Measurements from ENCODE around the gene CRACR2A. TPM values are rescaled to one million over a fixed set of nuclear protein-coding genes. Genes with fewer than 3 reads are reported as not detected.

CRACR2A gene
- total and polyA plus RNA-seq, 9 of the 15 experiments (the other 6 are each of a cell fraction or from before 2014, with no cell fraction given): 2.1 to 15.1 (median 10.4) TPM

DNA sequence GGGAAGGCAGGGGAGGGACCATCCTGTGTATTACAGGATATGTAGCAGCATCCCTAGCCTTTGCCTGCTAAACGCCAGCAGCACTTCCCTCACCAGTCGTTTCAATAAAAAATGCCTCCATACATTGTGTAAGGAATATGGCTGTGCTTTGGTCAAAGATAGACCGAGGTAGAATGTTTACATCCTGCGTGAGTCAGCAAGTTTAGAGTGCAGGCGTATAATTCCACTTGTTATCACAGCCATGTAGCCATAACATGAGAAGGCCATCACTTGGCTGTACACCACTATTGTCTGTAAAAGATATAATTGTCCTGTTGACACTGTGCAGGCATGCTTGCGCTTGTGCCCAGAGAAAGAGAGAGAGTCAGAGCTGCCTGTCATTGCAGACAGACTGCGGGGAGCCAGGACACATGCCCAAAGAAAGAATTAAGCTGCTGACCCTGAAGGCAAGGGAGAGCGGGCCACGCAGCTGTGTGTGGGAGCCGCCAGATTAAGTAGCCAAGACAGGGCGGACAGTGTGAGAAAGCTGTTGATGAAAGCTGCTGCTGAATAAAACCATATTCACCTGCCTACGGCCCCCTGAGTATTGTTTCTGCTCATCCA, 68.4 kb downstream of the CRACR2A start (continued):
- TF ChIP-seq ADNP (tag; IDR thresholded peaks at IDR 0.05): no peak
- peak; percentile 64; the same call in 1 of the 2 replicates for TF ChIP-seq IFI16 (CRISPR knock-in tag; IDR thresholded peaks at IDR 0.05)
- no peak for TF ChIP-seq BMI1 (IDR thresholded peaks at IDR 0.05; ENCODE audit: low read length)
- no peak for TF ChIP-seq MYBL2 (IDR thresholded peaks at IDR 0.05; ENCODE audit: low read depth)
- no peak for TF ChIP-seq MYBL2 (CRISPR knock-in tag; IDR thresholded peaks at IDR 0.05; ENCODE audit: borderline replicate concordance)
- TF ChIP-seq, protein P1, sequence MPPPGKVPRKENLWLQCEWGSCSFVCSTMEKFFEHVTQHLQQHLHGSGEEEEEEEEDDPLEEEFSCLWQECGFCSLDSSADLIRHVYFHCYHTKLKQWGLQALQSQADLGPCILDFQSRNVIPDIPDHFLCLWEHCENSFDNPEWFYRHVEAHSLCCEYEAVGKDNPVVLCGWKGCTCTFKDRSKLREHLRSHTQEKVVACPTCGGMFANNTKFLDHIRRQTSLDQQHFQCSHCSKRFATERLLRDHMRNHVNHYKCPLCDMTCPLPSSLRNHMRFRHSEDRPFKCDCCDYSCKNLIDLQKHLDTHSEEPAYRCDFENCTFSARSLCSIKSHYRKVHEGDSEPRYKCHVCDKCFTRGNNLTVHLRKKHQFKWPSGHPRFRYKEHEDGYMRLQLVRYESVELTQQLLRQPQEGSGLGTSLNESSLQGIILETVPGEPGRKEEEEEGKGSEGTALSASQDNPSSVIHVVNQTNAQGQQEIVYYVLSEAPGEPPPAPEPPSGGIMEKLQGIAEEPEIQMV (tag; conservative IDR thresholded peaks at IDR 0.05; ENCODE audit: low read depth): peak; percentile 81
- TF ChIP-seq TAF15 (IDR thresholded peaks at IDR 0.05; ENCODE audit: low read depth, low read length): no peak
- no peak for TF ChIP-seq RNF2 (IDR thresholded peaks at IDR 0.05)
- TF ChIP-seq KDM2B (CRISPR knock-in tag; IDR thresholded peaks at IDR 0.05): no peak
- no peak for TF ChIP-seq HNRNPLL (IDR thresholded peaks at IDR 0.05; ENCODE audit: low read depth, low read length, poor library complexity, severe bottlenecking)
- TF ChIP-seq PATZ1 (CRISPR knock-in tag; IDR thresholded peaks at IDR 0.05; ENCODE audit: borderline replicate concordance): no peak
- TF ChIP-seq ZKSCAN8 (CRISPR knock-in tag; IDR thresholded peaks at IDR 0.05): peak; percentile 84; the same call in 1 of the 2 replicates
- TF ChIP-seq, protein P2, sequence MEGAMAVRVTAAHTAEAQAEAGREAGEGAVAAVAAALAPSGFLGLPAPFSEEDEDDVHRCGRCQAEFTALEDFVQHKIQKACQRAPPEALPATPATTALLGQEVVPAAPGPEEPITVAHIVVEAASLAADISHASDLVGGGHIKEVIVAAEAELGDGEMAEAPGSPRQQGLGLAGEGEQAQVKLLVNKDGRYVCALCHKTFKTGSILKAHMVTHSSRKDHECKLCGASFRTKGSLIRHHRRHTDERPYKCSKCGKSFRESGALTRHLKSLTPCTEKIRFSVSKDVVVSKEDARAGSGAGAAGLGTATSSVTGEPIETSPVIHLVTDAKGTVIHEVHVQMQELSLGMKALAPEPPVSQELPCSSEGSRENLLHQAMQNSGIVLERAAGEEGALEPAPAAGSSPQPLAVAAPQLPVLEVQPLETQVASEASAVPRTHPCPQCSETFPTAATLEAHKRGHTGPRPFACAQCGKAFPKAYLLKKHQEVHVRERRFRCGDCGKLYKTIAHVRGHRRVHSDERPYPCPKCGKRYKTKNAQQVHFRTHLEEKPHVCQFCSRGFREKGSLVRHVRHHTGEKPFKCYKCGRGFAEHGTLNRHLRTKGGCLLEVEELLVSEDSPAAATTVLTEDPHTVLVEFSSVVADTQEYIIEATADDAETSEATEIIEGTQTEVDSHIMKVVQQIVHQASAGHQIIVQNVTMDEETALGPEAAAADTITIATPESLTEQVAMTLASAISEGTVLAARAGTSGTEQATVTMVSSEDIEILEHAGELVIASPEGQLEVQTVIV (CRISPR knock-in tag; IDR thresholded peaks at IDR 0.05; ENCODE audit: borderline replicate concordance): no peak
- TF ChIP-seq GATAD2A (IDR thresholded peaks at IDR 0.05): no peak
- no peak for TF ChIP-seq GATAD2B (IDR thresholded peaks at IDR 0.05; ENCODE audit: borderline replicate concordance)
- peak; percentile 80 for TF ChIP-seq TEAD2 (tag; IDR thresholded peaks at IDR 0.05)
- no peak for TF ChIP-seq NFIC (IDR thresholded peaks at IDR 0.05)
- TF ChIP-seq POU5F1 (IDR thresholded peaks at IDR 0.05; ENCODE audit: borderline replicate concordance, low read depth, low read length, partially characterized antibody): no peak
- TF ChIP-seq WHSC1 (IDR thresholded peaks at IDR 0.05; ENCODE audit: low read length): no peak
- no peak for TF ChIP-seq HBP1 (CRISPR knock-in tag; IDR thresholded peaks at IDR 0.05)
- no peak for TF ChIP-seq GATA2 (CRISPR knock-in tag; IDR thresholded peaks at IDR 0.05)

All from K562 (cell line).